ENCODE data around the gene SEC11A.
"Not testable (repeated sequence)": the region's sequence is repeated elsewhere in the genome, so short reads cannot be mapped to it uniquely, and the experiment has no call there.

SEC11A gene

DNA sequence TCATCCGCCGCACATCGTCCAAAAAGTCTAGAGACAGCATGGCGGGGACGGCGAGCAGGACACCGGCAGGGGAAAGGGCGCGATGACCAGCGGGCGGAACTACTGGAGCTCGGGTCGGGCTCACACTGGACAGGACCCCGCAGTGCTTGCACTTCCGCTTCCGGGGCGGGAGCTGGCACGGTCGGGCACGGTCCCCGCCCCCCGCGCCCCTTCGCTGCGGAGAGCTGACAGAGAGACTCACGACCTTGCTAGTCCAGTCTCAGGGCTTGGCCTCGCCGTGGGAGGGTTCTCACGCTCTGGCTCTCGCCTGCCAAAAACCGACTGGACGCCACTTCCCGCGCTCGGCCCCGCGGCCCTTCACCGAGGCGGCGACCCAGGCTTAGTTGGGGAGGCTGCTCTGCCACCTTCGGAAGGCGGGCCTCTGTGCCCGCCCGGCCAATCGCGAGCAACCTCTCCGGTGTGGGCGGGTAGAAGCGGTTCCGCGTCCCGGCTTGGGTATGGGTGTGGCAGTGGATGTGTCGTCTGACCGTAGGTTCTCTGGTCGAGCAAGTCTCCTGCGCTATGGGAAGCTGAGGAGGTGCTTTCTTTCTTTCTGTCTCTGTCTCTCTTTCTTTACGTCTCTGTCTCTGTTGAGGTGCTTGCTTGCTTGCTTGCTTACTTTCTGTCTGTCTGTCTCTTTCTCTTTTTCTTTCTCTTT, at the start of gene SEC11A:
Gene SEC11A (minus strand): TSS at position 104 of the 697 bp plus-strand sequence. CDS start 64 bp downstream, at position 40.
- peak; percentile 81 for DNase-seq (ENCODE audit: low read depth)

DNA sequence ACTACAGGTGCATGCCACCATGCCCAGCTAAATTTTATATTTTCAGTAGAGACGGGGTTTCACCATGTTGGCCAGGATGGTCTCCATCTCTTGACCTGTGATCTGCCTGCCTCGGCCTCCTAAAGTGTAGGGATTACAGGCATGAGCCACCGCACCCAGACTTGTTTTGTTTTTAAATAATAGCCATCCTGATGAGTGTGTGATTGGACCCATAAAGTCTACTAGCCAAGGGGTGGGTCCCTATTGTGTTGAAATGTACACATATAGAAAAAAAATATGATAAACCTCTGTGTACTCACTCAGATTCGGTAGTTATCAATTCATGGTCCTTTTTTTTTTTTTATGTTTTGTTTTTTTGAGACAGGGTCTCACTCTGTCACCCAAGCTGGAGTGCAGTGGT, 49.7 kb upstream of the SEC11A start:
- DNase-seq (ENCODE audit: low read depth) = no peak

DNA sequence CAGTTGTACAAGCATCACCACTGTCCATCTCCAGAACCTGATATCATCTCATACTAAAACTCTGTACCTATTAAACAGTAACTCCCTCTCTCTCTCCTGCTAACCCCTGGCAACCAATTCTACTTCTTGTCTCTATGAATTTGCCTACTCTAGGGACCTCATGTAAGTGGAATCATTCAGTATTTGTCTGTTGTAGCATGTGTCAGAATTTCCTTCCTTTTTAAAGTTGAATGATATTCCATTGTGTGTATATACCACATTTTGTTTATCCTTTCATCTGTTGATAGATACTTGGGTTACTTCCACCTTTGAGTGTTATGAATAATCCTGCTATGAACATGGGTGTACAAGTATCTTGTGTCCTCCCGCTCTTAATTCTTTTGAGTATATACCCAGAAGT, 49.0 kb upstream of the SEC11A start:
- no peak for DNase-seq (ENCODE audit: low read depth)

DNA sequence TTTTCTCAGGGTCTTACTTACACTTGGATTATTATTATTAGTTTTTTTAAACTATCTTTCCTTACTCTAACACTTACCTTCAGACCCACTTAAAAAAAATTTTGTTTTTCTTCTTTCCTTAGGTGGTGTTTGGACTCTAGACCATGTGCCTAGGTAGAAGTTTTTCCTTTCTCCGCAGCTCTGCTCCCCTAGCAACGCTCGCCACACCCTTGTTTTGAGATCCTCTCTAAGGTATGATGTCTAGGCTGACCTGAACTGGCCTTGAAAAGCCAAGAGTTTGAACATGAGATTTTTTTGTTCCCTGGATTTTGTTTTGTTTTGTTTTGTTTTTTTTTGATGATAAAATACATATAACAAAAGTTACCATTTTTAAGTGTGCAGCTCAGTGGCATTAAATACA, 48.6 kb upstream of the SEC11A start:
- DNase-seq (ENCODE audit: low read depth) = no peak

DNA sequence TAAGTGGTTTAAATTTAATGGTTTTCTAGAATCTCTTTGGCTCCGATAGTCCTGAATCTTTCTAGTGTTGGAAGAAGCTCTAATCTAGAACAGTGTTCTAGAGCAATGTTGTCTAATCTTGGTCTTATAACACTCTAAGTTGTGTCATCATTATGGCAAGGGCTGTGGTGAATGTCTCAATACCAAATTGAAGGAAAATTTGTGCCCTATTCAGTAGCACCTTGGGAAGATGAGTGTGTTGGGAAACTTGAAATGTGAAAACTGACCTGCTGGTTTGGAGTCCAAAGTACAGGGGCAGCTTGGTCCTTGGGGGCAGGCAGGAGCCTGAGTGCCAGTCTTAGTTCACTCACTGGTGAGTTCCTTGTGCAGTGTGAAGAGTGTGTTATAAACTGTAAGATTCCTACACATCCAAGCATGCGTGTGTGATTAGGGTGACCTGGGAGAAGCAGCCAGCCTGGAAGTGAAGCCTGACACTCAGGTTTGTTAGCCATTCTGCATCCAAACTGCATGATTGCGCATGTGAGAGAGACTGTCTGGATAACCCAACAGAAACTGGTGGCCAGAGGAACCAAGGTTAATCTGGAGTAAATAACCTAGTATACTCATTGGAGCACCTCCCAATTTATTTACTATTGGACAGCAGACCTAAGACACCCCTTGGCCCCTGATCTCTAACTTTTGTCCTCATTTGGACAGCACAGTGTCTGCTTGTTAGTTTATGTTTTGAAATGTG, 47.1 kb upstream of the SEC11A start:
- no peak for DNase-seq (ENCODE audit: low read depth)

DNA sequence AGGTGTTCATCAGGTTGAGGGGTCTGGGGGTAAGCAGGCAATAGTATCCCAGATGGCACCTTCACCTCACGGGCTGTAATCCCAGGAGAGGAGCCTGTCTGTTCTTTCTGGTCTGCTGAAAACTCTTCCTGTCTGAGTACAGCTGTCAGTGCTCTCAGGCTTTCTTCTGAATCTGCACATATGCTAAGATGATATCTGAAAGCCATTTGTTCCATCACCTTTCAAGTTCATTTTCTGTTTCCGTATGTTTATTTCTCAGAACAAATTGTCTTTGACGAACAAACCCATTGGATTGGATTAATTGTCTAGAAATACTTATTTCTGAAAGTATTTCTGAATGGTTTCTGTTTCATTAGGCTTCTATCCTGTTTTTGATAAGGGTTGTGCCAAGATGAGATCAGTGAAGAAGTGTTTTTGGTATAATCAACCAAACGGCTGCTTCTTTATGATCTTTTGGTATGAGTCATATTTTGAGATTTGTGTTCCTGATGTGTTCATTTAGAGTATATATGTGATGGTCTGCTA, 45.7 kb upstream of the SEC11A start:
- no peak for DNase-seq (ENCODE audit: low read depth)

DNA sequence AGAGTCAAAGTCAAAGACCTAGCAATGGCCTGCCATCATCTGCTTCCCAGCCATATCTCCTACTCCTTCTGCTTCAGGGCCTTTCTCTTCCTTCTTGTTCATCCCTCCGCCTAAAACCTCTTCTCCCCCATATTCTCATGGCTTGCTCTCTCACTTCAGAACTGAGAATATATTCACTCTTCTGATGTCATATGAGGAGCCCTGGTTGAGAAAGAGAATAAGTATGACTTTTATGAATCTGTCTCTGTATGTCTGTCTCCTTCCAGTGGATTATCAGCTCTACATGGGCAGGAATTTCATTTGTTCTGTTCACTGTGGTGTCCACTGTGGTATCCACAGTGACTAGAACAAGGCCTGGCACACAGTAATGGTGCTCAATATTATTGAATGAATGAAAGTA, 44.3 kb upstream of the SEC11A start:
- DNase-seq (ENCODE audit: low read depth) = no peak

DNA sequence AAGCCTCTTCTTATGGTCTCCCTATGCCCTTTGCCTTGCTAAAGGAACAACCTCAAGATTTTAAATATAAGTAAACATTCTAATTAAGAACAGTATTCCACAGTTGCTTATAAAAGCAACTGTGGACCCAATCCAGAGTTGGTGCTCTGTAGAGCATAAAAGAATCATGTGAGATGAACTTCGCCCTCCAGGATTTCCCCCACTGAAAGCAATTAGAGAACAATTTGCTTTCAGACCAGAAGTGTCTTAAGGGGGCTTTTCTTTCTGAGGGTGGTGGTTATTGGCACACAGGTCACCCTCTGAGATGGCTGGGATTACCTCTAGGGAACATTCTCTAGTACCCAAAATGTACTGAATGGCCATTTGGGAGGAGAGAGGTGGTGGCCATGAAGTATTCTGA, 43.1 kb upstream of the SEC11A start:
- DNase-seq (ENCODE audit: low read depth) = no peak

DNA sequence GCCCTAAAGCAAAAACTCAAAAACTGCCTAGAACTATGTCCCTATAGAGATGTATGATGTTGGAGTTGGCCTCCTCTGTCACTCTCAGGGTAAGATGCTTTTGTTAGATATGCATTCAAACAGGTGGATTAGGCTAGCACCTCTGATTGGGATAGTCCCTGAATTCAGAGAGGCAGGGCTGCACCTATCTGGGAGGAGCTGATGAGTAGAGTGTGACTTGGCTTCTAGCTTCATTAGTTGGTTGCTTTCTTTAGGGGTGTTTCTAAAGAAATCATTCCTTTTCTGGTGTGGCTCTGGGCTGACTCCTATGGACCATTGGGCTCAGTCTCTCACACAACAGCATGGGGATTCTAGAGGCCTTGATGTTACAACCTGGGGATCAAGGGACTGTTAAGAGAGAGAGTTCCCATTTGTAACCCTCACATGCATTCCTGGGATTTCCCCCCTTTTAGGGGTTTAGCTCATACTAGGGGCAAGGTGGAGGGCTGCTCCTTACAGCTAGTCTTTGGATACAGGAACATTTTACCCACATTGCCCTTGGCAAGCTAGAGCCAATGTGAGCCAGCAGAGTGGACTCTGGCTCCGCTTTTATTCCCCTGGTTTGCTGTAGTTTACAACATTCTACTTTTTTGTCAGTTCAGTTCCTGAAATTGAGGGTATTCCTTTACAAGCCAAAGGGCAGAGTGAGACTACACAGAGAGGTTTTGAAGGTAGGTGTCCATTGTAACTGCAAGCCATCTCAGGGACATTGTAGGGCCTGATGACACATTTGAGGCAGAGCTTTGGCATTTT, 40.0 kb upstream of the SEC11A start:
- DNase-seq (ENCODE audit: low read depth) = no peak

DNA sequence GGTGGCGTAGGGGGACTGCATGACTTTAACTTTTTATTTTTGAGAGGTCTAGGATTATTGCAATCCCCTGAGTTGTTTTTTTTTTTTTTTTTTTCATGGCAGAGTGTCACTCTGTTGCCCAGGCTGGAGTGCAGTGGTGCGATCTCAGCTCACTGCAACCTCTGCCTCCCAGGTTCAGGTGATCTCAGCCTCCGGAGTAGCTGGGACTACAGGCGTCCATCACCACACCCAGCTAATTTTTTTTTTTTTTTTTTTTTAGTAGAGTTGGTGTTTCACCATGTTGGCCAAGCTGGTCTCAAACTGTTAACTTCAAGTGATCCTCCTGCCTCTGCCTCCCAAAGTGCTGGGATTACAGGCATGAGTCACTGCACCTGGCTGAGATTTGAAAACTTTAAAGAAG, 39.0 kb upstream of the SEC11A start:
- not testable (repeated sequence) for DNase-seq (ENCODE audit: low read depth)

DNA sequence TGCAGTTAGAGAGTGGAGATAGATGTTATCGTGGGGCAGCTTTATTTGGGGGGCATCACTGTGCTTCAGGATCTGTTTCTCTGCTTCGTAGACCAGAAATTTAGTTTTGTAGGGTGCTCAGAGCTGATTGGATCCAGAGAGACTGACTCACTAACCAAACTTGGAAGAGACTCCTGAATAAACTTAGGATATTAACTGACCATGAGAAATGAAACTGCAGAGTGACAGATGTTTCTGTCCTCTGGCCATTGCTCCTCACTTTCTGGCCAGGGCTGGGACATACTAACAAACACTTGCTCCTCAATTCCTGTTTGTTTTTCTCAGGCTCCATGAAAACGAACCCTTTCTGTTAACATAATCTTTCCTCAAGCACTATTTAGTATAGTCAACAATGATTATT, 36.8 kb upstream of the SEC11A start:
- DNase-seq (ENCODE audit: low read depth) = no peak

DNA sequence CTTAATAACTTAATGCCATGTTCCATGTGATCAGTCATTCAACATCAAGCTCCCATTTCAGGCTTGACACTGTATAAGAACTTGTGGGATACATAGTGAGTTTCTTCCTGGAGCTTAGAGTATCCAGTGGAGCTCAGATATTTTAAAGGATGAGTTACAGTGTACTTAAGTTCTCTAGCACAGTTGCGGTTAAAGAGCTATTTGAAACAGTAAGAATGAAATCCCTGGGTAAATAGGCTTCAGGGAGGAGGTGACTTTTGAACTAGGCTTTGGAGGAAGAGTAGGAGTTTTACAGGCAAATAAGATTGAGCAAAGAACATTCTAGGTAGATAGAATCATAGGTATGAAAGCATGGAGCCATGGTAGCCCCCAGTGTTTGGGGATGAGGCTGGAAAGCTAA, 36.3 kb upstream of the SEC11A start:
- DNase-seq (ENCODE audit: low read depth) = no peak

DNA sequence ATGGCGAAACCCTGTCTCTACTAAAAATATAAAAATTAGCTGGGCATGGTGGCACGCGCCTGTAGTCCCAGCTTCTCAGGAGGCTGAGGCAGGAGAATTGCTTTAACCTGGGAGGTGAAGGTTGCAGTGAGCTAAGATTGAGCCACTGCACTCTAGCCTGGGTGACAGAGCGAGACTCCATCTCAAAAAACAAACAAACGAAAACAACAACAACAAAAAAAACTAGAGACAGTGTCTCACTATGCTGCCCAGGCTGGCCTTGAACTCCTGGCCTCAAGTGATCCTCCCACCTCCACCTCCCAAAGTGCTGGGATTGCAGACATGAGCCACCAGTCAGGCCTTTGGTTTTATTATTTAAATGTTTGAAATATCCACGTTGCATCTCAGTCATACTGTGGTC, 35.8 kb upstream of the SEC11A start:
- not testable (repeated sequence) for DNase-seq (ENCODE audit: low read depth)

DNA sequence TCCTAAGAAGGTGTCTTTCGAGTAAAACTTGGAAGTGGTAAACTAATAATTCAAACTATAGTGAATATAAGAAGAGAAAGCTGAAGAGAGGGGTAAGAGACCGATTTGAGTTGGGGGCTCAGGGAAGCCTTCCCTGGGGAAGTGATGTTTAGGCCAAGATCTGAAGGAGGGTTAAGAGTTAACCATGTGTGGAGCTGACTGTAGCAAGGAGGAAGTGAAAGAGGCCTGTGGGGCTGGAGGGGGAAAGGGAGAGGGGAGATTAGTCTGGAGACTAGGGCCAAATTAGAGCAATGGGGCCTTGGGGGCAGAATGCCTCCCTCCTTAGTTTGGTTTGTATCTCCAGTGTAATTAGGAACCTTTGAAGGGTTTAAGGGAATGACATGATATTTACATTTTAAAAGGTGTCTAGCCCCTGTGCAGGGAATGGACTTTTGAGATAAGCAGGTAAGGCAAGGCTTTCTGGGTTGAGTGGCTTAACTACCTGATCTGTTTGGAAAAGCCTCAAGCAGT, 34.7 kb upstream of the SEC11A start:
- DNase-seq (ENCODE audit: low read depth) = no peak

DNA sequence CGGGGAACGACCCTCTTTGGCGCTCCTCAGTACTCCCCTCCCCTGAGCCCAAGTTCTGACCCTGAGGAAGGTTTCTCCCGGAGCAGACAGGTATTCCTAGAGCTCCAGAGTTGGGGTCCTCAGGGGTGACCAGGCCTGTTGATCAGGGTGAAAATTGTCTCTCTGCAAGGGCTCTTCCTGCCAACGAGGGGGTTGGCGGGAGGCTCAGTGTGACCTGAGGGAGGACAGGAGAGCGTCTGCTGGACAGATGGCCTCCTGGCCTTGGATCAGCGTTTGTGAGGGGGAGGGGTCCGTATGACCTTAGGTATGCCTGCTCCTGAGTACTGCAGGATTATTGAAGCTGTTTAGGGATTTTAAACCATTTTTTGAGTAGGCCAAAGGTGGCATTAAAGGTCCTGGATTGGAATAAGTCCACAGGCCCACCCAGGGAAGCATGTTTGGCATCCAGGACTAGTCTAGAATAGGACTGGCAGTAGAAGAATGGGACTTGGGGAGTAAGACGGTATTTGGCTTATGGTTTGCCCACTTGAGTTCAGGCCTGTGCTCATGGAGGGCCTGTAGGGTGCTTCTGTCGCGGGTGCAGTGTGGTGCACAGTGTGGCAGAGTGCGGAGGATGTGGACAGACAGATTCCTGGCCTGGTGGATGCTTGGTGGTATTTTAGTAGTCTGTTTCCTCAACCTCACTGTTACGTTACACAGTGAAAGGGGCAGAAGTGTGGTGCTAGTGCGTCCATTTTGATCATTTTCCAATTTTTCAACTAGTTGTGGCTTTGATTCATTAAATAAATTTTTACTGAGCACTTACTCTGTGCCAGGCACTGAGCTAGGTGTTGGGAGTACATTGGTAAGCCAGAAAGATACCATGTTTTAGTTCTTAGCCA, 33.4 kb upstream of the SEC11A start:
- DNase-seq (ENCODE audit: low read depth) = no peak

DNA sequence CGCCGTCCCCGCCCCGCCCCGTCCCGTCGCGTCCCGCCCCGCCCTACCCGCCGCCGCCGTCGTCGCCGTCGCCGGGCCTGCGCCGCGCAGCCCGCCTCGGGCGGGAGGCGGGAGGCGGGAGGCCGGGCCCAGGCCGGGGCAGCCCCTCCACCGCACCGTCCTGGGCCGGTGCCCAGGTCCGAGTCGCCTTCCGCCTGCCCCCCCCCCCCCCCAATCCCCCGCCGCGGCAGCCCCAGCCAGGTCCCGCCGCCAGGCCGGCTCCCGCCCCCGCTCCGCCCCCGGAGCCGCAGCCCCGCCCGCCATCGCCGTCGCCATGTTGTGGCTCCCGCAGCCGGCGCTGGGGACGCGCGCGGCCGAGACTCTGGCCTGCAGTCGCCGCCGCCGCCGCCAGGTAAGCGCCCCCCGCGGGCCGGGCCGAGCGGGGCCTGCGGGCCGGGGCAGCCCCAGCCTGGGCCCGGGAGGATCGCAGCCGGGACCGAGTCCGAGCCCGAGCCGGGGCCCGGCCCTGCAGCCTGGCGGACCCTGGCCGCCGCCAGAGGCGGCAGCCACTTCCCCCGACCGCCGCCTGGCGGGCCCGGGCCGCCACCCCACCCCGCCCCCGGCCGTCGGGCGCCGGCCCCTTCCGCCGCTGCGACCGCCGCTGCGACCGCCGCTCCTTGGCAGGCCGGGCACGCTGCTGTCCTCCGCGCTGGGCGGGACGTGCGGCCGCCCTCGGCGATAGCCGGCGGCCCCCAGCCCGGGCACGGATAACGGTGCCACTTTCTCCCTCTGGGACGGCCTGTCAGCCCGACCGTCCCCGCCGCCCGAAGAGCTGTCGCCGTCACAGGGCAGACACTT, 32.6 kb upstream of the SEC11A start, which contains the start of gene ZNF592:
Gene ZNF592 (plus strand): TSS at position 319 of the 837 bp plus-strand sequence. CDS start 34,084 bp downstream, outside the sequence.
- DNase-seq (ENCODE audit: low read depth) = peak; percentile 74

DNA sequence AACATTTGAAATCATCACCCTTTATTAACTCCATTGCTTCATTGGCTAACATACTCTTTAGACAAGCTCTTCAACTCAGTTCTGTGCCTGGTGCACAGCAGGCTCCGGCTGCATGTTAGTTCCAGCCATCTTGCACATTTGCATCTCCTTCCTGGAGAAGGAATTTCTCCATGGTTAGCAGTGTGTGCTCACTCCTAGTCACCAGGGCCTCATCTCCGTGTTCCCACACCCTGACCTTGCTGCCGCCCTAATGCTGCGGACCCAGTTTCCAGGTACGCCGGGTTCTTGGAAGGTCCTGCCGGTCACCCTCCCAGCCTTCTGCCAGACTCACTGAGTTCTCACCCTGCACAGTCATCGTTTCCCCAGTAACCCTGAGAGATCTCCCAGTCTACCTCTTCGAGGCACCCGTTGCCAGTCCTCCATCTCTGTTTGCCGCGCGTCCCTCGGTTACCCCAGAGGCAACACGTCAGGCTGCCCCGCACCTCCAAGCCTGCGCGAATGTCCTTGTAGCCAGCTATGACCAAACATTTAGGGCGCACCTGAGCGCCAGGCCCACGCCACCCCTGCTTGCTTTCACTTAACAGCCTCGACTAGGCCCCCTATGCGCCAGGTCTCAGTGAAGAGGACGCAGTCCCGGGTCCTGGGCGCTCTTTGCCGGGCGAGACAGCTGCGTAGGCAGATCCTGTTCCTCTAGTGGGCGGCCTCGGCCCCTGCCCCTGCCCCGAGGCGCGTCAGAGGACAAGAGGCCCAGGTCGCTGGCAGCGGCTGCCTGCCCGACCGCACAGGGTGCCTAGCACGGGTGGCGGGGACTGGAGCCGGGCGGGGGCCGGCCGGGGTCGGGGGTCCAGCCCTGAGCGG, 31.7 kb upstream of the SEC11A start:
- peak; percentile 46 for DNase-seq (ENCODE audit: low read depth)

DNA sequence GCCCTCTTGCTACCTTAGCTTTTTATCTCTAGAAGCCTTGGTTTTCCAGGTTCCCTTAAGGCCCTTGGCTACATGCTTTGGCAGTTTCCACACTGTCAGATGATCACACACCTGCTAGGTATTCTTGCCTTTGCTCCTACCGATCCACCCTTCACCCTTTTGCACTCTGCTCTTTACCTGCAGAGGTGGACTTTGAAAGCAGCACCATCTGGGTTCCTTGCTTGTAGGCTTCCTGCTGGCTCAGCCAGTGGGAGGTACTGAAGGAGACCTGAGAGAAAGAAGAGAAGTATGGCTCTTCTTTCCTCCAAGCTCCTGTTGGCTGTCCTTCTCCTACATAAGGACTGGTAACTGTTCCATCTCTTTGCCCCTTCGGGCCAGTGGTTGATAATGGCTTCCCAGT, 25.2 kb upstream of the SEC11A start:
- no peak for DNase-seq (ENCODE audit: low read depth)

DNA sequence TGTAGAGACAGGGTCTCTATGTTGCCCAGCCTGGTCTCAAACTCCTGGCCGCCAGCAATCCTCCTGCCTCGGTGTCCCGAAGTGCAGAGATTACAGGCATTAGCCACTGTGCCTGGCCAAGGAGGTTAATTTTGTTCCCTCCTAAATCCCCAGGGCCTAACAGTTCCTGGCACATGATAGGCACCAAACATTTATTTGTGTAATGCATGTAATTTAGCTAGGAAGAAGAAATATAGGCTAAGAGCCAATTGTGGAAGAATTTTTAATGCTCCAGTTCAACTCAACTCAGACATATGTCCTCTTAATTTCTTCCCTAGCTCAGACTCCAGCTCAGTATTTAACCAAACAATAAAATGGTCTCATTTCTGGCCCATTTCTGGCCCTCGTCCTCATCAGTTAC, 24.8 kb upstream of the SEC11A start:
- DNase-seq (ENCODE audit: low read depth) = no peak

Data from stimulated activated CD4-positive, alpha-beta T cell treated with anti-CD3 and anti-CD28 coated beads, Interleukin-2, amount 100 ng/mL, for 4 hours (primary cell).